Stomach (tissue), 9 donors: ENCODE results near the gene KLHL24. TPM values are rescaled to one million over a fixed set of nuclear protein-coding genes. Genes with fewer than 3 reads are reported as not detected.

Experiments
- DNase-seq, 2 donors: peaks; one replicate each; pipeline versions ENCODE4 v3.0.0 to v3.0.0-alpha.2; 2013 to 2019
- H3K27ac ChIP-seq, 5 donors: fragments of 200-600 bp in 4 of 5; sonication (generic) in 4 of 5; one replicate each; pipeline ENCODE4 v1.5.1; 2013 to 2019; ENCODE audit warnings: mild to moderate bottlenecking in 1 of 5, moderate library complexity in 1 of 5
- H3K27me3 ChIP-seq, 3 donors: fragments of 200-600 bp; sonication (generic); one replicate each; pipeline ENCODE4 v1.5.1; 2017 to 2019; ENCODE audit warnings: mixed run types in 1 of 3
- H3K36me3 ChIP-seq, 4 donors: fragments of 200-600 bp; sonication (generic); 1 replicate in 3 of 4; 2 replicates in 1 of 4; pipeline ENCODE4 v1.5.1; 2016 to 2019
- H3K4me1 ChIP-seq, 4 donors: fragments of 200-600 bp; sonication (generic); one replicate each; pipeline ENCODE4 v1.5.1; 2016 to 2019
- H3K4me3 ChIP-seq, 4 donors: fragments of 200-600 bp; sonication (generic) in 3 of 4; one replicate each; pipeline ENCODE4 v1.5.1; 2016 to 2019; ENCODE audit warnings: mild to moderate bottlenecking in 1 of 4
- H3K9me3 ChIP-seq, 4 donors: fragments of 200-600 bp; sonication (generic); one replicate each; pipeline ENCODE4 v1.5.1; 2016 to 2019
- EP300 ChIP-seq: sonication (generic); formaldehyde crosslinking; IDR thresholded peaks from one replicate; pipeline ENCODE4 v1.6.1; 2017; ENCODE audit warnings: antibody characterized with exemption
- POLR2A ChIP-seq, 4 donors: fragments of 450-650 bp; IDR thresholded peaks; one replicate each; pipeline ENCODE4 v1.6.1; 2016; ENCODE audit warnings: antibody characterized with exemption in 4 of 4, control low read depth in 2 of 4, mild to moderate bottlenecking in 1 of 4, moderate library complexity in 1 of 4
- POLR2AphosphoS5 ChIP-seq, 3 donors: sonication (generic); formaldehyde crosslinking; IDR thresholded peaks; one replicate each; pipeline ENCODE4 v1.6.1; 2016; ENCODE audit warnings: antibody characterized with exemption in 3 of 3
- WGBS, 5 donors: extraction: QIAGEN DNeasy Blood & Tissue Kit in 3 of 5; methylation state at CpG; one replicate each; pipeline versions ENCODE4 v1.1.5 to v1.1.7; 2013 to 2018; 5-methylcytosine and 5-hydroxymethylcytosine counted together
- intact Hi-C: fragments of 100-400 bp; cut with DNase I; formaldehyde crosslinking; loops from one replicate; pipeline ENCODE4 v1.15.1; 2023; ENCODE audit warnings: low total_unique reads
- polyA plus RNA-seq, 3 donors: library from polyadenylated mRNA; stranded (reverse); fragments of 200-250 nt; gene quantifications; one replicate each; pipeline ENCODE4 v1.2.3, GENCODE V29; 2013
- total RNA-seq, 5 donors: library from RNA; depleted of rRNA; stranded (reverse); fragments of >200 nt; gene quantifications; one replicate each; pipeline versions ENCODE4 v1.1.0 to v1.2.3, GENCODE V29; 2014 to 2016
- TF ChIP-seq, protein P1 (sequence below), 7 experiments: fragments of 450-650 bp in 4 of 7; fragments of 200-600 bp in 3 of 7; sonication (generic) in 3 of 7; IDR thresholded peaks; one replicate each; pipeline ENCODE4 v1.5.1; 2016 to 2019; ENCODE audit warnings: antibody characterized with exemption in 7 of 7, control low read depth in 2 of 7, mild to moderate bottlenecking in 1 of 7
- donor health status: healthy with polysubstance abuse.
- donor health status: Bipolar disorder and iron deficiency.
- donor health status: healthy.

Gene KLHL24
- total and polyA plus RNA-seq, 8 donors = 5.2 to 186 (median 28.2) TPM

DNA sequence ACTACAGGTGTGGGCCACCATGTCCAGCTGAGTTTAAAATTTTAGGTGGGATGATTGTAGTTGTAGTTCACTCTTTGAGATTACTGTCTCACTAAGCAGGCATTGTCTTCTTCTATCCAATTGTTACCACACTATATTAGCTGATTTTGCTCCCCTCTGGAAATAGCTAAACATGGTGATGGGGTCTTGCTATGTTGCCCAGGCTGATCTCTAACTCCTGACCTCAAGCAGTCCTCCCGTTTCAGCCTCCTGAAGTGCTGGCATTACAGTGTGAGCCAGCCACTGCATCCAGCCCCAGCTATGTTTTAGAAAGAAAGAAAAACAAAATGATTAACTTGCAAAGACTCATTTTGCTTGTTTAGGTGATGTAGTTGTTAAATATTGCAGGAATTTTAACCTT is 92.8 kb downstream of the KLHL24 start:
- no peak for DNase-seq
- intact Hi-C loops = no loop called here
- 98 to 100% (median 100%) methylated on average over 1 of the region's 1 CpG for WGBS, 5 donors

DNA sequence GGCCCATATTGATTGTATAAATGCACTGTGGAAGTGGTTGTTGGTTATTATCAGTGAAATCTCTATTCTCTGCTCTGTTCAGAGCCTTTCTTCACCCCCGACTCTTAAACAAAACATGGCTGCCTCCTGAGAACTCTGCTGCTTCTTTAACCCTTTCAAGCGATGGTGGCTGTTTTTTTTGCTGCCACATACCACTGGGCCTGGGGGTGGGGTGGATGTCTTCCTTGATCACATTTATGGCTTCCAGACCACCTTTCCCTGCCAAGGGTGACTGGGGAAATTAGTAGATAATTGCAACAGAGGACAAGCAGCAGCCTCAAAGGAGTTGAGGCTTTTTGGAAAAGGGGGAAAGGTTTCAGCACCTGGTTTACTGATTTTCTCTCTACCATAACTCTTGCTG is 94.9 kb downstream of the KLHL24 start:
- no peak overlapping the region for H3K4me3 ChIP-seq
- intact Hi-C loops = no loop called here
- TF ChIP-seq POLR2A (IDR thresholded peaks at IDR 0.05) (no peak), POLR2AphosphoS5 (IDR thresholded peaks at IDR 0.05) (no peak), EP300 (no peak)
- TF ChIP-seq, protein P1, sequence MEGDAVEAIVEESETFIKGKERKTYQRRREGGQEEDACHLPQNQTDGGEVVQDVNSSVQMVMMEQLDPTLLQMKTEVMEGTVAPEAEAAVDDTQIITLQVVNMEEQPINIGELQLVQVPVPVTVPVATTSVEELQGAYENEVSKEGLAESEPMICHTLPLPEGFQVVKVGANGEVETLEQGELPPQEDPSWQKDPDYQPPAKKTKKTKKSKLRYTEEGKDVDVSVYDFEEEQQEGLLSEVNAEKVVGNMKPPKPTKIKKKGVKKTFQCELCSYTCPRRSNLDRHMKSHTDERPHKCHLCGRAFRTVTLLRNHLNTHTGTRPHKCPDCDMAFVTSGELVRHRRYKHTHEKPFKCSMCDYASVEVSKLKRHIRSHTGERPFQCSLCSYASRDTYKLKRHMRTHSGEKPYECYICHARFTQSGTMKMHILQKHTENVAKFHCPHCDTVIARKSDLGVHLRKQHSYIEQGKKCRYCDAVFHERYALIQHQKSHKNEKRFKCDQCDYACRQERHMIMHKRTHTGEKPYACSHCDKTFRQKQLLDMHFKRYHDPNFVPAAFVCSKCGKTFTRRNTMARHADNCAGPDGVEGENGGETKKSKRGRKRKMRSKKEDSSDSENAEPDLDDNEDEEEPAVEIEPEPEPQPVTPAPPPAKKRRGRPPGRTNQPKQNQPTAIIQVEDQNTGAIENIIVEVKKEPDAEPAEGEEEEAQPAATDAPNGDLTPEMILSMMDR (IDR thresholded peaks at IDR 0.05) = no peak
- no peaks in the 10 kb centered on the region for H3K9me3 ChIP-seq
- H3K4me1 ChIP-seq = no peaks in the 10 kb centered on the region
- no peak for DNase-seq
- H3K27ac ChIP-seq = no peak overlapping the region
- H3K27me3 ChIP-seq = no peaks in the 10 kb centered on the region
- 89 to 97% (median 96%) methylated on average over 2 of the region's 2 CpGs for WGBS, 5 donors
- H3K36me3 ChIP-seq = peaks cover 12 to 96% (median 88%) of the 10 kb centered on the region in 4 donors

More for the DNA sequence above, 92.8 kb downstream of the KLHL24 start:
- H3K4me1 ChIP-seq = no peaks in the 10 kb centered on the region
- H3K9me3 ChIP-seq = no peaks in the 10 kb centered on the region
- H3K27ac ChIP-seq = no peak overlapping the region
- H3K27me3 ChIP-seq = no peaks in the 10 kb centered on the region
- no peak for TF ChIP-seq POLR2AphosphoS5 (IDR thresholded peaks at IDR 0.05)
- TF ChIP-seq, protein P1 (IDR thresholded peaks at IDR 0.05) = no peak
- TF ChIP-seq POLR2A (IDR thresholded peaks at IDR 0.05) = no peak
- no peak for TF ChIP-seq EP300
- H3K36me3 ChIP-seq = peaks cover 11 to 98% (median 93%) of the 10 kb centered on the region in 4 donors
- no peak overlapping the region for H3K4me3 ChIP-seq

DNA sequence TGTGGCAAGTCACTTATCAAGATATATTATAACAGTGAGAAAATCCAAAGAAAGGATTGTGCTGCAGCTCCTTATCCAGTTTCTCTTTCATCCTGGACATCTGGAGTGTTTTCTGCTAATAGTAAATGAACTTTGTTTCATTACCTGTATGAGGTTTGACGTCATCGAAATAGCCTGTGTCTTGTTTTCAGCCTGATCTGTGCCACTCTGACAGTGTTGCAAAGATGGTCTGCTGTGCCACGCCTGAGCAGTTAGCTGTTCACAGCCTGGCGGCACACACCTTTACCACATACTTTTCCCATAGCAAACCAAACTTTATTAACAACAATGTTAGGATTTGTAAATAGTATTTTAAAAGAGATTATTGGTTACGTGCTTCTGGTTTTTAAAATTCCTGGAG is 96.2 kb downstream of the KLHL24 start:
- H3K27me3 ChIP-seq = no peaks in the 10 kb centered on the region
- no peak overlapping the region for H3K27ac ChIP-seq
- H3K4me1 ChIP-seq = no peaks in the 10 kb centered on the region
- TF ChIP-seq POLR2A (IDR thresholded peaks at IDR 0.05) (no peak), EP300 (no peak), POLR2AphosphoS5 (IDR thresholded peaks at IDR 0.05) (no peak)
- TF ChIP-seq, protein P1 (IDR thresholded peaks at IDR 0.05) = no peak
- peak in 1 of 2 donors; percentile 26 for DNase-seq
- intact Hi-C loops = no loop called here
- no peak overlapping the region for H3K4me3 ChIP-seq
- WGBS, 5 donors = 86 to 96% (median 88%) methylated on average over 5 of the region's 5 CpGs
- H3K9me3 ChIP-seq = no peaks in the 10 kb centered on the region
- H3K36me3 ChIP-seq = peaks cover 10 to 96% (median 88%) of the 10 kb centered on the region in 4 donors

DNA sequence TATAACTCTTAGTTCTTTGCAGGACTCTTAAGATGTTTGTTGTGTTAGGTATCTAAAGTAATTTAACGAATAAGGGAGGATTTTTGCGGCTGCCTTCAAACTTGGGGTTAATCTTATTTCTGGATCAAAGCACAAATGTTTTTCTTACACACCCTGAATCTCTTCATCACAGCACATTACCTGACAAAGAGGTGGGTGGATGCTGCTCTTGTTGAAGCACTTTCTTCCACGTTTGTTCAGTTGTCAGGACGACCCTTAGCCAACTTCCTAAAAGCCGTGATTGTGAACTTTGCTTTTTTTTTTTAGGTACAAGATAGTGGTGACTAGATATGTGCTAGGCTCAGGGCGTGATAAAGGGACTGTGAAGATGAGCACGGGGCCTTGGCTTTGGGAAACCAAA is 98.1 kb downstream of the KLHL24 start:
- H3K9me3 ChIP-seq = no peaks in the 10 kb centered on the region
- H3K36me3 ChIP-seq = peaks cover 10 to 93% (median 85%) of the 10 kb centered on the region in 4 donors
- TF ChIP-seq EP300 = no peak
- TF ChIP-seq, protein P1 (IDR thresholded peaks at IDR 0.05) = no peak
- no peak for TF ChIP-seq POLR2A (IDR thresholded peaks at IDR 0.05)
- no peak for TF ChIP-seq POLR2AphosphoS5 (IDR thresholded peaks at IDR 0.05)
- intact Hi-C loops = no loop called here
- H3K4me1 ChIP-seq = no peaks in the 10 kb centered on the region
- 75 to 84% (median 83%) methylated on average over 7 of the region's 7 CpGs for WGBS, 5 donors
- no peak for DNase-seq
- no peak overlapping the region for H3K27ac ChIP-seq
- H3K27me3 ChIP-seq = no peaks in the 10 kb centered on the region
- H3K4me3 ChIP-seq = no peak overlapping the region

Other genes with a start within 250 kb of the KLHL24 start
- 1 to 10 TPM in 1 of 5 donors, under 1 TPM in 2, not detected in 2; 0.14 to 2.0 (median 0.29) TPM for gene MCF2L2, start 207.0 kb upstream of the KLHL24 start, total RNA-seq
- gene MCF2L2, start 207.0 kb upstream of the KLHL24 start, polyA plus RNA-seq = under 1 TPM; 0.05 to 0.46 (median 0.12) TPM
- 1 to 10 TPM in 3 of 5 donors, under 1 TPM in 2; 0.58 to 5.7 (median 3.5) TPM for gene KLHL6, start 79.9 kb upstream of the KLHL24 start, total RNA-seq
- 1 to 10 TPM in 2 of 3 donors, under 1 TPM in 1; 0.76 to 1.8 (median 1.2) TPM for gene KLHL6, start 79.9 kb upstream of the KLHL24 start, polyA plus RNA-seq
- 10 to 100 TPM; 18.7 to 68.8 (median 23.5) TPM for gene YEATS2, start 62.2 kb downstream of the KLHL24 start, total RNA-seq
- 1 to 10 TPM; 3.1 to 4.4 (median 4.2) TPM for gene YEATS2, start 62.2 kb downstream of the KLHL24 start, polyA plus RNA-seq
- under 1 TPM in 1 of 5 donors, not detected in 4; 0.58 TPM for gene MAP6D1, start 190.0 kb downstream of the KLHL24 start, total RNA-seq
- 1 to 10 TPM in 1 of 3 donors, under 1 TPM in 1, not detected in 1; 0.25 to 1.0 TPM for gene MAP6D1, start 190.0 kb downstream of the KLHL24 start, polyA plus RNA-seq
- 100 to 1,000 TPM in 1 of 5 donors, 10 to 100 TPM in 4; 54.3 to 116 (median 68.8) TPM for gene PARL, start 249.3 kb downstream of the KLHL24 start, total RNA-seq
- gene PARL, start 249.3 kb downstream of the KLHL24 start, polyA plus RNA-seq = 100 to 1,000 TPM in 1 of 3 donors, 10 to 100 TPM in 2; 79.7 to 101 (median 90.3) TPM